Middle frontal gyrus (tissue), 1 donor: ENCODE data around the gene SVOPL.
"Not testable (repeated sequence)": the region's sequence is repeated elsewhere in the genome, so short reads cannot be mapped to it uniquely, and the experiment has no call there.

Experiments
- DNase-seq: peaks from one replicate; pipeline ENCODE4 v3.0.0-alpha.2; 2015; ENCODE audit warnings: low spot score; ENCODE audit errors: extremely low spot score

Gene SVOPL

DNA sequence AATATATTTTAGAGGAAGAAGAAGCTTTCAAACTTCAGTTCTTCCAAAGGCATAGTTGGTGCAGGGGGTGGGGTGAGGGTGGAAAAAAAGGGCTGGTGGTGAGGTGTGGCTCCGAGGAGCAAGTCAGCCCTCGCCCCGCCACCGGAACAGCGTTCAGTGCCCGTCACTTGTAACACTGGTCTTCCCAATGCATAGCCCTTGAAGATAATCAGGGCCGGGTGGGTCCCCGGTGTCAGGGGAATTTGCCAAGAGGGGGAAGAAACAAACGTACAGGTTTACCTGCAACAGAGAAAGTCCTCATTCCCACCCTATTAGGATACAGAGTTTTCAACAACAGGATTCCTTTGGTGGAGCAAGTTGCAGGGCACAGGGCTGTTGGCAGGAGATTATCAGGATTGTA is 1.5 kb downstream of the SVOPL start:
- DNase-seq = no peak

DNA sequence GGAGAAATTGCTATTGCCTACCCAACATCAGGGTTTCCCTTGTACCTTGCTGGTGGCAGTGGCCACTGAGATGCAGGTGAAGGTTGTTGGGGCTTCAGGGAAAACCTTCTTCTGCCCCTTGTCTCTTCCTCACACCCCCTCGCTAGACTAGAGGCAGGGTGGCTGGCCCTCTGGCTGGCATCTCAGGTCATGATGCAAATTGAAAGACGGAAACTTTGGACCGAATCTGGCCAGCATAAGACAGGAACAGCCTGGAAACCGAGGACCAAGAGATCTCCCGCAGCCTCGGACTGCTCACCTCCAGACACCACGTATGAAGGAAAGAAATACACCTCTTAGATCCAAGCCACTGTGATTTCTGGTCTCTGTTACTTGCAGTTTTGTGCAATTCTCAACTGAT is 2.9 kb downstream of the SVOPL start:
- DNase-seq = no peak

DNA sequence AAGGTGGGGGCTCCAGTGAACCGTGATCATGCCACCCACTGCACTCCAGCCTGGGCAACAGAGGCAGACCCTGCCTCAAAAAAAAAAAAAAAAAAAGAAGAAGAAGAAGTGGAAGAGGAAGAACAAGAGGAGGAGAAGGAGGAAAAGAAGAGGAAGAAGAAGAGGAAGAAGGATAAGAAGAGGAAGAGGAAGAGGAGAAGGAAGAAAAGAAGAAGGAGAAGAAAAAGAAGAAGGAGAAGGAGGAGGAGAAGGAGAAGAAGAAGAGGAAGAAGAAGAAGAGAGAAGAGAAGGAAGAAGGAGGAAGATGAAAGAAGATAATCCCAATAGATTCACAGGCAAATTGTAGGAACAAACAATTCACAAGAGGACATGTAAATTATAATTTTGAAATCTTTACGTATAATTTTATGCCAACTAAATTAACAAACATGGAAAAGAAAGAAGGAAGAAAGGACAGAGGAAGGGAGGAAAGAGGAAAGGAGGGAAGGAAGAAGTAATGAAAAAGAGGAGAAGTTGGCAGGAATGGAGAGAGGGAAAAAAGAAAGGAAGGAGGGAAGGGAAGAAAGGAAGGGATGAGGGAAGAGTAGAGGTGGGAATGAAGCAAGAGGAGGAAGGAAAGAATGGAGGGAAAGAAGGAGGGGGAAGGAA is 3.5 kb downstream of the SVOPL start:
- DNase-seq = no peak

DNA sequence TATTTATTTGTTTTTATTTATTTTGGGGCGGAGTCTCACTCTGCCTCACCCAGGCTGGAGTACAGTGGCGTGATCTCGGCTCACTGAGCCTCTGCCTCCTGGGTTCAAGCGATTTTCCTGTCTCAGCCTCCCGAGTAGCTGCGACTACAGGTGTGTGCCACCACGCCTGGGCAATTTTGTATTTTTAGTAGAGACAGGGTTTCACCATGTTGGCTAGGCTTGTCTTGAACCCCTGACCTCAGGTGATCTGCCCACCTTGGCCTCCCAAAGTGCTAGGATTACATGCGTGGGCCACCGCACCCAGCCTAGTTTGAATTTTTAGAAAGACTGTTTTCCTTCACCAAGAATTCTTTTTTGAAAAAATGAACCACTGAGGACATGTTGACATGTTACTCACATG is 5.4 kb downstream of the SVOPL start:
- not testable (repeated sequence) for DNase-seq

DNA sequence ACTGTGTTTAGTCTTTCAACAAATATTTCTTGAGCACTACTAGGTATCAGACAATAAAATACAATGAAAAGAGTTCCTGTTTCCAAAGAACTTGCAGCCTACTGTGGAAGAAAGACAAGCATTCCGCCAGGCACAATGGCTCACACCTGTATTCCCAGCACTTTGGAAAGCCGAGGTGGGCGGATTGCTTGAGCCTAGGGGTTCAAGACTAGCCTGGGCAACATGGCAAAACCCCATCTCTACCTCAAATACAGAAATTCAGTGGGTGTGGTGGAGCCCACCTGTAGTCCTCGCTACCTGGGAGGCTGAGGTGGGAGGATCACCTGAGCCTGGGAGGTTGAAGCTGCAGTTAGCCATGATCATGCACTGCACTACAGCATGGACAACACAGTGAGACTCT is 6.1 kb downstream of the SVOPL start:
- DNase-seq = no peak

DNA sequence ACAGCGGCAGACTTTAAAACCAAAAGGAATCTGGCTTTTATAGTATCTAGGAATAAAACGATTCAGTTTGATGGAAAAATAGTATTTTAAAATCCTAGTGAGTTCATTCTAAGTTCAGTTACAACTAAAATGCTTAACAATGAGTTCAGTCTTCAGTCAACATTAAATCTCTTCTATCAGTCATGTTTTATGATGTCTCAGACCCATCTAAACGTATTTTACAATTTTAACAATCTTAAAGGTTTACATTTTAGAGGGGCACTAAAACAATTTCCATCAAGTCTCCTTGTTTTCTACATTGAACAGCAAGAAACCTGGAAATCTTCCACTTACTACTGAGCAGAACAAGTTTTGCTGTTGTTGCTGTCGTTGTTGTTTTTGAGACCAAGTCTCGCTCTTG is 10.0 kb downstream of the SVOPL start:
- no peak for DNase-seq

DNA sequence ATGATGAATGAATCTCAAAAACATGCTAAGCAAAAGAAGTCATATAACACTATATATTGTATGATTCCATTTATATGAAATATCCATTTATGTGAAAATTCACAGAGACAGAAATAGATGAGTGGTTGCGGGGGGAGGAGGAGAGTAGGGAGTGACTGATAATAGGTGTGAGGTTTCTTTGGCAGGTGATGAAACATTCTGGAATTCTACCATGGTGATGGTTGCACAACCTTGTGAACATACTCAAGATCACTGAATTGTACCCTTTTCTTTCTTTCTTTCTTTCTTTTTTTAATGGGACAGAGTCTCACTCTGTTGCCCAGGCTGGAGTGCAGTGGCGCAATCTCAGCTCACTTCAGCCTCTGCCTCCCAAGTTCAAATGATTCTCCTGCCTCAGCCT is 10.7 kb downstream of the SVOPL start:
- DNase-seq = no peak

DNA sequence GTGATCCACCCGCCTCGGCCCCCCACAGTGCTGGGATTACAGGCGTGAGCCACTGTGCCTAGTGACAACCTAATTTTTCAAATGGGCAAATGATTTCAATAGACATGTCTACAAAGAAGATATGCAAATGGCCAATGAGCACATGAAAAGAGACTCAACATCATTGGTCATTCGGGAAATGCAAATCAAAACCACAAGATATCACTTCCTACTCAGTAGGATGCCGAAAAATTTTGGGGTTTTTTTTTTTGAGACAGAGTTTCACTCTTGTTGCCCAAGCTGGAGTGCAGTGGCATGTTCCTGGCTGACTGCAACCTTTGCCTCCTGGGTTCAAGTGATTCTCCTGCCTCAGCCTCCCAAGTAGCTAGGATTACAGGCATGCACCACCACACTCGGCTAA is 13.1 kb downstream of the SVOPL start:
- not testable (repeated sequence) for DNase-seq

DNA sequence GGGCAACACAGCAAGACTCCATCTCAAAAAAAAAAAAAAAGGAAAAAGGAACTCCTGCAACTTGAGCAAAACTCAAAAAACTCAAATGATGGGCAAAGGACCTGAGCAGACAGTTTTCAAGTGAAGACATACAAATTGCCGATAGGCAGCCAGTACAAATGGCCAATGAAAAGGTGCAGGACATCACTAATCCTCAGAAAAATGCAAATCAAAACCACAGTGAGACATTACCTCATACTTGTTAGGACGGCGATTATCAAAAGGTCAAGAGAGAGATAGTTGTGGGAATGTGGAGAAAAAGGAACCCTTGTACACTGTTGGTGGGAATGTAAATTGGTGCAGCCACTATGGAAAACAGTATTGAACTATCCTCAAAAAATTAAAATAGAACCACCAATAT is 16.8 kb downstream of the SVOPL start:
- no peak for DNase-seq

DNA sequence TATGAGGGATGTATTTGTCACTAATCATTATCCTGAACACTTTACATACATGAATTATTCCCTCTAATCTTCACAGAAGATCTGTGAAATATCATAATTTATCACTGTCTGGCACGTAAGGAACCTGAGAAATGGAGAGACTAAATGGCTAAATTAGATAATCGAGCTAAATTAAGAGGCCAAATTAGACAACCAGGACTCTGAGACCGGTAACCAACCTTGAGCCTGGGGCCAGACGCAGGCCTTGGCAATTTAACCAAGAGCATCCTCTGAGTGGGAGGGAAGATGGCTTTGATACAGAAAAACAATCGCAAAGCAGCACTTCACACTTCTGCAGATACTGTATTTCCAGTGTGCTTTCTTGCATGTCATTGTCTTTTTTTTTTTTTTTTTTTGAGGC is 21.4 kb downstream of the SVOPL start:
- DNase-seq = no peak

DNA sequence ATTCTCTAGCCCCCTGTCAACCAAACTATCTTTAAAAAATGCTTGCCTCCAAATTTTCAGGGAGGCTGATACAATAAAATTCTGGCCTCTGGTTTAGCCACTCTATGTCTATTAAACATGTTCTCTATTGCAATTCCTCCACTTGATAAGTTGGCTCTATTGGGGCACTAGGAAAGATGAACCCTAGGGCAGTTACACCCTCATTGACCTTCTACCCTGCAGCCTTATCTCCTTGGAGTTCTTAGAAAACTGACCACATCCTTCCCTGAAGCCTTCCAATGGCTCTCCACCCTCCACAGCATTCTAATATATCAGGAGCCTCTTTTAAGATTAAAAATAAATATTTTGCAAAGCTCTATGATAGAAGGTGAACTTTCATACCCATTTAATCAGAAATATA is 30.6 kb downstream of the SVOPL start:
- no peak for DNase-seq

DNA sequence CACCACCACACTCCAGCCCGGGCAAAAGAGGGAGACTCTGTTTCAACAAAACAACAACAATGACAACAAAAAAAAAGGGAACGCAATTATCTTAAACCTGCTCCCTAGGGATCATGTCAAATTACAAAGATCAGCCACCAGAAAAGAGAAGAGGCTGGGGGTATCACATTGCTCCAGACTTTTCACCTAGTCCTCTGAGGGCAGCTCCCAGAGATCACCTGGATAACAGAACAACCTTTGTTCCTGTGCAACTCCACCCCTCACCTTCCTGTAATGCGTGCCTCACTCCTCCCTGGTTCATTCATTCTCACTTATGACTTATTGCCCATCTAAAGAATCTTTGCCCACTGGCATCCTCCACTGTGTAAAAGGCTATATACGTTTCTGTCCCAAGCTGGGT is 31.8 kb downstream of the SVOPL start:
- no peak for DNase-seq

DNA sequence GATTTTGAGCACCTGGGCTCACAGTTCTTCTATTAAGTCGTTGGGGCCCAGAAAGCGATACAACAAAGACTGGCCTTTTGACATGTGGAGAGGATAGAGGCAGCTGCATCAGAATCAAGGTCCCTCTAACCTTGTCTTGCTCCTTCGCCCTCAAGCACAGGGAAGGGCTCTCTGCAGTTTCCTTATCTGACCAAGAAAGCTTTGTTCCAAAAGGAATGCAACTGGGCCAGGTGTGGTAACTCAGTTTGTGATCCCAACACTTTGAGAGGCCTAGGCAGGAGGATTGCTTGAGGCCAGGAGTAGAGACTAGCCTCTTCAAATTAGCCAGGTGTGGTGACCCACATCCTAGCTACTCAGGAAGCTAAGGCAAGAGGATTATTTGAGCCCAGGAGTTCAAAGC is 32.2 kb downstream of the SVOPL start:
- DNase-seq = no peak

DNA sequence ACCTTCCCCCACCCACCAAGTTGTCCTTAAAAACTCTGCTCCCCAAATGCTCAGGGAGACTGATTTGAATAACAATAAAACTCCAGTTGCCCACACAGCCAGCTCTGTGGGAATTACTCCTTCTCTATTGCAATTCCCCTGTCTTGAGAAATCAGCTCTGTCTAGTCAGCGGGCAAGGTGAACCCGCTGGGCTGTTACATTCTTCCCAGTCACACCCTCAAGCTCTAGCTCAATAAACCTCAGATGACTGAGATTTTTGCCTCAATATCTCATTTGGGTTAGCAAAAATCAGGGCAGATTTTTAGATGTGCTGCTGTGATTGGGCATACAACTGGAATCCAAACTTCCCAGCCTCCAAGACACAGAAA is 32.9 kb downstream of the SVOPL start:
- DNase-seq = no peak

DNA sequence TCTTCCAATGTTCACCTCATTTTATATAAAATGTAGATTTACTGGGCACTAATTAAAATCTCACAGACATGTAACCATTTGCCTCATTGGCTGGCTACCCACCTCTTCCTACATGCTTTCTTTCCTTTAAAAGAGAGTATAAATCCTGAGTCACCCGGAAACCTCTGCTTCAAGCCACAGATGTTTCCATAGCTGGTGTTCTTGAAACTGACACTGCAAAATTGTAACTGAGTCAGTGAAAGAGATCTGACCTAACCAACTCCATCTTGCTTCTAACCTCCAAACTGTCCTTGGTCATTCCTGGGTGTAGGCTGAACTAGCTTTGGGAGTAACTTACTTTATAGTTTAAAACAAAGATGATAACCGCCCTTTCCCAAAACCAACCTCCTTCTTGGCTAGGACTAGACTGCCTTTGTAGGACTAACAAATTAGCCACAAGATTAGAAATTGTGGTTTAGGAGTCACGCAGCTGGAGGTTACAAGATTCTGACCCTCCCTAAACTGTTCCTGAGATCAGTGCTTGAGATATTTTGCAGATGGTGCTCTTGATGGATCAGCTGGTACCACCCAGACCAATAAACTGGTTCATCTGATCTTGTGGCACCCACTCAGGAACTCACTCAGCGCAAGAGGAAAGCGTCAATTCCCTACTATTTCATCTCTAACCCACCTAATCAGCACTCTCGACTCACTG is 33.5 kb downstream of the SVOPL start:
- DNase-seq = no peak

DNA sequence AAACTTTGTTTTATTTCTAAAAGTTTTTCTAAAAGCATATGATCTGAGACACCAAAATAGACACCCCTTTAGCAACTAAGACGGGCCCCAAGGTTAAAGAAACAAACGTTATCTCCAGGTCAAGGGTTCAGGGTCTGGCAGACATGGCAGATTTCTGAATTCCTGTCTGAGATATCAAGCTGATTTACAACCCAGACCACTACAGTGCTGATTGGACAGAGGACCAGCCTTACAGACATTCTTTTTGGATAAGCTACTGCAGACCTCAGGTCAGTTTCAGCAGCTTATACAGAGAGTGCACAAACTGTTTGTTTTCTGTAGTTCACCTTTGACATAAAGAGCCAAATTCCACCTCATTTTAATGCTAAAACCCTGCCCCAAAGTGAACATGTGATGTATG is 34.8 kb downstream of the SVOPL start:
- no peak for DNase-seq

DNA sequence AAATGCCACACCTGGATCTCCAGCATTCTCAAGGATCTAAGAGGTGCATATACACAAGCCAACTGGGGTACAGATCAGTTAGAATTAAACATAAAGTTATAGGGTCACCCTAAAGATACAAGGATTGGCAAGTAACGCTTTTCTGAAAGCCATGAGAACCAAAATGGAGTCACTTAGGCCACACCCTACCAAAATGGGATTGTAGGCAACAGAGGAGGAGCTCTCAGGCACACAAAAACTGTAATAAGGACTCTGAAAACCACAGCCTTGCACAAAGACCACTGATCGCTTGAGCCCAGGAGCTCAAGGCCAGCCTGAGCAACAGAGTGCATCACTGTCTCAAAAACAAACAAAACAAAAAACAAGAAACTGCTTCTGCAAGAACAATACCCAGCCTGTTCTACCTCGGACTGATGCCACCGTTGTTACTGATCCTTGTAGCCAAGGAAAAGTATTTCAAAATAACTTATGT is 35.5 kb downstream of the SVOPL start:
- DNase-seq = no peak

DNA sequence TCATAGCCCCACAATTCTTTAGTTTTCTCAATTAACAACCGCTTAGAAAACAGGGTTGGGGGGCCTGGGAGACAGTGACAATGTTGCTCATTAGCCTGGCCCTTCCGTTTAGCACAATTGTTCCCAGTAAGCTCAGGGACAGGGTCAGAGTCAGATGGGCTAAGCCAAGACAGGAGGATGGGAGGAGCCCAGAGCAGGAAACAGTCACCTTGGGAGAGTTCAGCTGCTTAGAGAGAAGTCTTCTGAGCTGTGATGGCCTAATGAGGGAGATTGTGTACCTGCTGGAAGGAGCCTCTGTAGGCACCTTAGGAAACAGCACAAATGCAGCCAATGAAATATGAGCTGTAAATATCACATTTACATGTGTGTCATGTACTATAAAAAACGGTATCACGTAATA is 35.9 kb downstream of the SVOPL start:
- DNase-seq = no peak

DNA sequence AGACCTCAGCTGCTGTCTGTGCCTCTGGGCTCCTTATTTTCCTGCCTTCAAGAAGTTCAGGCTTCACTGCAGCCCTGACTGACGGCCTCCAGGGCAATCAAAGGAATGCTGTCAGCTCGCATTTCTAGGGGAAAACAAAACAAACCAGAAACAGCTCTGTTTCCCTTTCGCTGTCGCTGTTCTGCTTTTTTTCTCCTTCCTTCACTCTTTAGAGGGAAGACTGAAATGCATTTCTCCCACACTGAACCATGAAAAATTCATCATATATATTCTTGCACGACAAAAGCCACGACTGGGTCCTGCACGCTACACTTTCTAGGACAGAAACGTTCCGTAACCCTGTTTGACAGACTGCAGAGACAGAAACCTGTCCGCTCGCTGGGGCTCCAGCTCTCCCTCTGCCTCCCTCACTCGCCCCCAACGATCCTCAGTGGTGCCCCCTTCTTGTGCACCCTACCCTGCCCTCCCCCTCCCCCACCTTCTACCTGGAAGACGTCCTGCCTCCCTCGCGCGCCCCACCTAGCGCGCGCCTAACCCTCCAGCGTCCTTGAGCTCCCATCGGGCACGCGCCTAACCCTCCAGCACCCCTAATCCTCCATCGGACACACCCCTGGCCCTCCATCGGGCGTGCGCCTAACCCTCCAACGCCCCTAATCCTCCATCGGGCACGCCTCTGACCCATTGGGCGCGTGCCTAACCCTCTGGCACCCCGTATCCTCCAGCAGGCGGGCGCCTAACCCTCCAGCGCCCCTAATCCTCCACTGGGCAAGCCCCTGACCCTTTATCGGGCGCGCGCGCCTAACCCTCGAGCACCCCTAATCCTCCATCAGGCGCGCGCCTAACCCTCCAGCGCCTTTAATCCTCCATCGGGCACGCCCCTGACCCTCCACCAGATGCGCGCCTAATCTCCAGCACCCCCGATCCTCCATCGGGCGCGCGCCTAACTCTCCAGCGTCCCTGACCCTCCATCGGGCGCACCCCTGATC is 37.1 kb downstream of the SVOPL start:
- DNase-seq = no peak

DNA sequence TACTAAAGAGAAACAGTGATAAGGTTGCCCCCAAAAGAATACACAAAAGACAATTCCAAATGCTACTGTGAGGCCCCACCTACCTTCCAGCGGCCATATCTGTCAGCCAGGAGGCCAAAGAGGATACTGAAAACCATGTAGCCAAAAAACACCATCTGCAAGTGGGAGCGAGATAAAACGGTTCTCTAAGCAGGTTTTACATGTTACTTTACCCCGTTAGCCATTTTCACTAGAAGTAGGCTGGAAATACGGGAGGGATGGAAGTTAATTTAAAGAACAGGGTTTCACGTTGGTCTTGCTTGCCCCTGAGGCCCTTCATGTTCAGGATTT is 38.2 kb downstream of the SVOPL start:
- DNase-seq = no peak

DNA sequence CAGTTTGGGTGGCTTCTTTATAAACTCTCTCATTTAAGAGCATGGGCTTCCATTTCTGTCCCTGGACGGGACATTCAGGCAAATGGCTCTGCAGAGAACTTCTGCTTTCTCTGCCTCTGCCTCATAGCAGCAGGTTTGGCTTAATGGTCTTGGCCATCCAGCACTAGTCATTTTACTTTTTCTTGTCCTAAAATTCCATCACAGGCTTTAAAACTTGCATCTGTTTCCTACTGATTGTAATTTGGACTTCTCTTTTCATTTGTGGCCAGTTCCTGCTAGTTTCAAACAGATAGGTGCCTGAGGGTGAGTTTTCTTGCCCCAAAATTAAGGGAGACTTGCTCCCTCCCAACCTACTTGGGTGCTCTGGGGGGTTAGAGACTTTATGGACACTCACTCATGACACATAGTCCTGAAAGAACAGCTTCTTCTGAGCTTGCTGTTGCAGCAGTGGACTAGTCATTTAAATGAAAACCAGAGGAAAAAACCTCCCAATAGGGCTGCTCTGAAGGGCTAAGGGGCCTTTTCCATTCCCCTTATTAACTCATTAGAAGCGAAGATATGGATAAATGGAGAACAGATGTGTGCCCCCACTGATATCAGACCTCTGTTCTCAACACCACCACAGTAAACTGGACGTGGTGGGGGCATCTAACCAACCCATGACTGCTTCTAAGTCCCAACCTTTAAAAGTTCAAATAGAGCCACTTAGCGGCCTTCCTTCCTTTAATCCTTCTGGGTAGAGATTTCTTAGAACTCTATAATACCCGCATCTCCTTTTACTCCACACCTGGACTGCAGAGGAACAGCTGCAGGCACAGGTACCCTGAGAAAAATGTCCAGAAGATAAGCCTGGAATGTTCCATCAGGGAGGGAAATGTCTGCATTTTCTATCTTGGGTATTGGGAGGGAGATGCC is 38.8 kb downstream of the SVOPL start:
- DNase-seq = no peak
